ENCODE measurements around the gene ELL2. TPM values are rescaled to one million over a fixed set of nuclear protein-coding genes. Genes with fewer than 3 reads are reported as not detected.
"Not testable (repeated sequence)": the region's sequence is repeated elsewhere in the genome, so short reads cannot be mapped to it uniquely, and the experiment has no call there.

ELL2 gene
- total RNA-seq, 6 experiments from 2014 or later: 74.3 to 96.4 (median 84.5) TPM

DNA sequence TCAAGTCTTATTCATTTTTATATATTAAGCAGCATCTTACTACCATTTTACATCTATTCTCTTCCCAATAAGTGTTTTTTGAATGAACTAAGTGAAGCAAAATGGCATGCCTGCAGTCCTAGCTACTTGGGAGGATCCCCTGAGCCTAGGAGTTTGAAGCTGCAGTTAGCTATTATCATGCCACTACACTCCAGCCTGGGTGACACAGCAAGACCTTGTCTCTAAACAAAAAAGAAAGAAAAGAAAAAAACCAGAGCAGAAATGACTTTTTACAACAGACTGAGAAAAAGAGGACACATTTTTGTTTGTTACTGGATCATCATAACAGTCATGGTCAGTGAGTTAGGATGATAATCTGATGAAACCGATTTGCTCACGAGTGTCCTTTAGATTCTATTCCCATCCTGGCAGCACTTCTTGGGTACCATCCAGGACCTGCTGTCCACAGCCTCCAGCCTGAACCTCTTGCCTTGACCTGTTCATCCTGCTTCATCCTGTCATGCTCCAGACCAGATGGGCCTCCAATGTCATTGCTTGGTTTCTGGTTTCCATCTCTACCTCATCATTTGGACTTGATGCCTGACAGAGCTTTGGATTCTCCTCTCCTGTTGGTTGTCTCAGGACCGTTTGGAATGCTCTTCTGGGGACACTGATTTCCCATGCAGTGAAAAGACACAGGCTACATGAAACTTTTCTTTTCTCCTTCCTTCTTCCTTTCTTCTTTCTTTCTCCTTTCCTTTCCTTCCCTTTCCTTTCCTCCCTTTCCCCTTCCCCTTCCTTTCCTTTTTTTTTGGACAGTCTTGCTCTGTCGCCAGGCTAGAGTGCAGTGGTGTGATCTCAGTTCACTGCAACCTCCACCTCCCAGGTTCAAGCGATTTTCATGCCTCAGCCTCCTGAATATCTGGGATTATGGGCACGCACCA lies 89.0 kb downstream of the ELL2 start:
- H3K4me3 ChIP-seq: no peak overlapping the region
- ATAC-seq (peak; percentile 68 to 81 (median 80)), DNase-seq (peak; percentile 52 to 86 (median 75))
- H3K27me3 ChIP-seq: no peaks in the 10 kb centered on the region
- TF ChIP-seq, protein P1, sequence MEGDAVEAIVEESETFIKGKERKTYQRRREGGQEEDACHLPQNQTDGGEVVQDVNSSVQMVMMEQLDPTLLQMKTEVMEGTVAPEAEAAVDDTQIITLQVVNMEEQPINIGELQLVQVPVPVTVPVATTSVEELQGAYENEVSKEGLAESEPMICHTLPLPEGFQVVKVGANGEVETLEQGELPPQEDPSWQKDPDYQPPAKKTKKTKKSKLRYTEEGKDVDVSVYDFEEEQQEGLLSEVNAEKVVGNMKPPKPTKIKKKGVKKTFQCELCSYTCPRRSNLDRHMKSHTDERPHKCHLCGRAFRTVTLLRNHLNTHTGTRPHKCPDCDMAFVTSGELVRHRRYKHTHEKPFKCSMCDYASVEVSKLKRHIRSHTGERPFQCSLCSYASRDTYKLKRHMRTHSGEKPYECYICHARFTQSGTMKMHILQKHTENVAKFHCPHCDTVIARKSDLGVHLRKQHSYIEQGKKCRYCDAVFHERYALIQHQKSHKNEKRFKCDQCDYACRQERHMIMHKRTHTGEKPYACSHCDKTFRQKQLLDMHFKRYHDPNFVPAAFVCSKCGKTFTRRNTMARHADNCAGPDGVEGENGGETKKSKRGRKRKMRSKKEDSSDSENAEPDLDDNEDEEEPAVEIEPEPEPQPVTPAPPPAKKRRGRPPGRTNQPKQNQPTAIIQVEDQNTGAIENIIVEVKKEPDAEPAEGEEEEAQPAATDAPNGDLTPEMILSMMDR (IDR thresholded peaks at IDR 0.05): no peak
- H3K27ac ChIP-seq: peak overlapping the region; percentile 37 to 65 (median 47)
- peaks cover 0 to 33% (median 14%) of the 10 kb centered on the region in 4 donors for H3K4me1 ChIP-seq
- 31% methylated on average over 6 of the region's 6 CpGs for WGBS (ENCODE audit: insufficient coverage, low coverage, low lambda C conversion rate, missing lambda C conversion rate)
- no peaks in the 10 kb centered on the region for H3K36me3 ChIP-seq
- H3K9me3 ChIP-seq: no peaks in the 10 kb centered on the region
- intact Hi-C loops (cut with DNase I): no loop called here

DNA sequence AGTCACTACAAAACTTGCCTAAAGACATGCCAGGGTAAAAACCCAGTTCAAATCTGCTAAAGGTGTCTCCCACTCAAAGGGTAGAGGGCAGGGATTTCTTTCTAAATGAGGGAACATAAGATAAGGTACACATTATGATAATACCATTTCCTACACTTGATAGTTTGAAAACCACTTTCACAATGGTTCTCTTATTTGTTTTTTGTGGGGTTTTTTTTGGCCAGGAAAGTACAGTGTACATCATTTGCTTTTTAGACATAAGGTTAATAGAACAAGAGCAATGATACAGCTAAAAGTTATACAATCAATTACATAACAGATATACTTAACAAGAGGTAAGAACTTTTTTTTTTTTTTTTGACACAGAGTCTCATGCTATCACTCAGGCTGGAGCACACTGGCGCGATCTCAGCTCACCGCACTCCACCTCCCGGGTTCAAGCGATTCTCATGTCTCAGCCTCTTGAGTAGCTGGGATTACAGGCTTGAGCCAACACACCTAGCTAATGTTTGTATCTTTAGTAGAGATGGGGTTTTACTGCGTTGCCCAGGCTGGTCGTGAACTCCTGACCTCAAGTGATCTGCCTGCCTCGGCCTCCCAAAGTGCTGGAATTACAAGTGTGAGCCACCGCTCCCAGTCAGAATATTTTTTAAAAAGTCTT lies 90.4 kb downstream of the ELL2 start:
- 92% methylated on average over 9 of the region's 9 CpGs for WGBS (ENCODE audit: insufficient coverage, low coverage, low lambda C conversion rate, missing lambda C conversion rate)
- Histone ChIP-seq H3K27me3 (no peaks in the 10 kb centered on the region), H3K27ac (peak overlapping the region in 1 of 3 donors; percentile 34), H3K4me3 (no peak overlapping the region), H3K9me3 (no peaks in the 10 kb centered on the region), H3K4me1 (peaks cover 0 to 22% (median 10%) of the 10 kb centered on the region in 4 donors), H3K36me3 (no peaks in the 10 kb centered on the region)
- intact Hi-C loops (cut with DNase I): no loop called here
- no peak for ATAC-seq
- no peak for TF ChIP-seq POLR2A (IDR thresholded peaks at IDR 0.05)
- TF ChIP-seq, protein P1 (IDR thresholded peaks at IDR 0.05): no peak
- no peak for DNase-seq

DNA sequence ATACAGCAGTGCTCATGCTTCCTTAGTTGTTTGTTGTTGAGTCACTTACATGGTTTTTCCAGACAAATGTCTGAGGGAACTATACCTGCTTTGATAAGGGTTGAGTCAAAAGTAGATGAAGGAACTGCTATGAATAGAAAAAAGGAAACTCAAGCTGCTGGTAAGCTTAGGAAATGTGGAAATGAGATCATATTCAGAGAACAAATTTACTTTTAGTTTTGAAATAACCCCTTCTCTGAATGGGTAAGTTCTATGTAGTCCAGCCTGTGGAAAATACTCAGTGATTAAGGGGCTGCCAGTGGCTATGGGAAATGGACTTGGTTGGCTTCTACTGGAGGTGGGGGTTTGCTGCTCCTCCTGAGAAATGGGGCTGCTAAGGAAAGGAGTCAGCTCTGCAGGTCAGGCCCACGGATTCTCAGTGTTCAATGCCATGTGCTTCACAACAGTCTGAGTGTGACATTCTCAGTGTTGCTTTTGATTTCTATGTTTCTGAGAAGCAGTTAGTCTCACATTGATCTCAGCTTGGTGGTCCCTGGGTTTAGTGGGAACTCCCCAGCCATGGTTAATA lies 91.5 kb downstream of the ELL2 start:
- Histone ChIP-seq H3K36me3 (no peaks in the 10 kb centered on the region), H3K9me3 (no peaks in the 10 kb centered on the region), H3K4me1 (peaks cover 0 to 25% (median 7%) of the 10 kb centered on the region in 4 donors), H3K4me3 (no peak overlapping the region), H3K27ac (peak overlapping the region; percentile 5 to 34 (median 17)), H3K27me3 (no peaks in the 10 kb centered on the region)
- WGBS (ENCODE audit: insufficient coverage, low coverage, low lambda C conversion rate, missing lambda C conversion rate): 43% methylated on average over 1 of the region's 1 CpG
- intact Hi-C loops (cut with DNase I): no loop called here
- no peak for TF ChIP-seq POLR2A (IDR thresholded peaks at IDR 0.05)
- TF ChIP-seq, protein P1 (IDR thresholded peaks at IDR 0.05): no peak
- peak in 3 of 4 donors; percentile 4 to 44 (median 11) for ATAC-seq
- DNase-seq: no peak

DNA sequence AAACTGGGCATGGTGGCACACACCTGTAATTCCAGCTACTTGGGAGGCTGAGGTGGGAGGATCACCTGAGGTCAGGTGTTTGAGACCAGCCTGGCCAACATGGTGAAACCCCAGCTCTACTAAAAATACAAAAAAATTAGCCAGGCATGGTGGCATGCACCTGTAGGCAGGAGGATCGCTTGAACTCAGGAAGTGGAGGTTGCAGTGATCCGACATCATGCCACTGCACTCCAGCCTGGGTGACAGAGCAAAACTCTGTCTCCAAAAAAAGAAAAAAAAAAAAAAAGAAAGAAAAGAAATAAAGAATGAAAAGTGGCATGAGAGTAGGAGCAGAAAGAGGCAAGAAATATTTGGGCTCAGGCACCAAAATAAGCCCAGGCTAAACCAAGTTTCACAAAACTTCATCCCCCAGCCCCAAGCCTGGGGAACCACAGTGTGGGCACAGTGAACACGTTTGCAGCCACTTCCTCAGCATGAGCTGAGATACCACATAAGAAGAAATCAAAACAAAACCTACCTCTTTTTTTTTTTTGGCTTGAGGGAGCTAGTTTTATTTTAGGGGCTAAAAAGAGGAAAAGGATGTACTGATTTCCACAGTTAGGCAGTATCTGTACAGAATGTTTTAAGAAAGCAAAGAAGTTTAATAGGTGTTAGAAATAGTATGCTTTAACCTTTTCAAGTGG lies 92.3 kb downstream of the ELL2 start:
- ATAC-seq; H3K4me3 ChIP-seq; H3K27ac ChIP-seq; H3K36me3 ChIP-seq; intact Hi-C loops (cut with DNase I); H3K9me3 ChIP-seq; DNase-seq; H3K27me3 ChIP-seq: not testable (repeated sequence)
- peaks cover 0 to 33% (median 9%) of the 10 kb centered on the region in 4 donors for H3K4me1 ChIP-seq
- WGBS (ENCODE audit: insufficient coverage, low coverage, low lambda C conversion rate, missing lambda C conversion rate): 30% methylated on average over 1 of the region's 3 CpGs
